EL (cell line): ENCODE measurements around the gene PPT2.

ENCODE experiments used
- DNase-seq: peaks from one replicate; pipeline ENCODE4 v3.0.0-alpha.2; 2016

PPT2 gene, protein sequence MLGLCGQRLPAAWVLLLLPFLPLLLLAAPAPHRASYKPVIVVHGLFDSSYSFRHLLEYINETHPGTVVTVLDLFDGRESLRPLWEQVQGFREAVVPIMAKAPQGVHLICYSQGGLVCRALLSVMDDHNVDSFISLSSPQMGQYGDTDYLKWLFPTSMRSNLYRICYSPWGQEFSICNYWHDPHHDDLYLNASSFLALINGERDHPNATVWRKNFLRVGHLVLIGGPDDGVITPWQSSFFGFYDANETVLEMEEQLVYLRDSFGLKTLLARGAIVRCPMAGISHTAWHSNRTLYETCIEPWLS

DNA sequence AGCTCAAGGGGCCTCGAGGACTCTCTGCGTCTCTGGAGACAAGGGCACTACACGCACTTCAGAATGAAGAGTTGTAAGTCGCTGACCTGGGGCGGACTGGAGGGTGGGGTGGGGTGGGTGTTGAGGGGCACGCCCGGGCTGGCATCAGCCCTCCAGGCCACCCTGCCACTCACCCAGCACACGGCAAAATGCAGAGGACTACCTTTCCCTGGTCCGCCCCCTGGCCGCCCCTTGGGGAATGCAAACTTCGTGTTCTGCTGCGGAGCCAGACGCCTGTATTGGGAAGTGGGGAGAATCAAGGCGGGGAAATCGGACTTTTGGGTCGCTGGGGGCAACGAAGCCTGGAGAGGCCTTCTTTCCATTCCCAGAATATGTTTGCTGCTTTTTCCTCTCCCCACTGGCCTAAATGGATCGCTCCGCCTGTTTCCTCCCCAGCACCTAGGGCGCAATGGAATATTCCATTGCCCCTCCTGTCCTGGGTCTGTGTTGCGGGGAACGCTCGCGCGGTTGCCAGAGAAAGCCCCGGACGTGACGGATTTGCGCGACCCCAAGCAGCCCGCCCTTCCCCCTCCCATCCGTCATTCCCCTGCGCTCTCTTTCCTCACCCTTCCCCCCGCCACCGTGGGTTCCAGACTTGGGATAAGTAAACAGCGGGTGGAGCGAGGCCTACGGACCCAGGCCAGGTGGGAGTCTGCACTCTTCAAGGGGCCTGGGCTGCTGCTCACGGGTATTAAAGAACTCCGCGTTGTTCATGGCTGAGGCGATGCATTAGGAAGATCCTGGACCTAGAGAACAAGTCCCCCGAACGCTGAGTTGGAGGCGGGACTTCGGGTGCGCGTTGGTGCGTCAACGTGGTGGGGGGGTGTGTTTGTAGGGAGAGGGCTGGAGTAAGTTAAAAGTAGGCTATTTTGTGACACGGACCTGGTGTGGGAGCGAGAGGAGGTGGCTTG, at the start of gene PPT2:
Gene PPT2, plus strand, starts transcription at position 578 of the 950 bp plus-strand sequence. CDS start 454 bp downstream, outside the sequence.
- DNase-seq: peak; percentile 91

DNA sequence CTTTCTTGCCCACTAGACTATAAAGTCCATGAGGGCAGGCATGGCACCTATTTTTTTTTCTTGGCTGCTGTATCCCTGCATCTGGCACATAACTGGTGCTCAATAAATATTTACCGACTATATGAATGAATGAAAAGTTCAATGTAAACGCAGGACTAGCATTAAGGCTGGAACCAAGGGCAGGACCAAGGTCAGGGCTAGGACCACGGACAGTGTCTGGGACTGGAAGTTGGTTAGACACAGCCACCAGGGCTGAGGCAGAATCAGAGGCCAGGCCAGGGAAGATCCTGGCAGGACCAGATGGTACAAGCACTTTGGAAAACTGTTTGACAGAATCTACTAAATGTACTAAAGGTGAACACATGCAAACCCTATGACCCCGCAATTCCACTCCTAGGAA, 48.5 kb upstream of the PPT2 start:
- DNase-seq: no peak

DNA sequence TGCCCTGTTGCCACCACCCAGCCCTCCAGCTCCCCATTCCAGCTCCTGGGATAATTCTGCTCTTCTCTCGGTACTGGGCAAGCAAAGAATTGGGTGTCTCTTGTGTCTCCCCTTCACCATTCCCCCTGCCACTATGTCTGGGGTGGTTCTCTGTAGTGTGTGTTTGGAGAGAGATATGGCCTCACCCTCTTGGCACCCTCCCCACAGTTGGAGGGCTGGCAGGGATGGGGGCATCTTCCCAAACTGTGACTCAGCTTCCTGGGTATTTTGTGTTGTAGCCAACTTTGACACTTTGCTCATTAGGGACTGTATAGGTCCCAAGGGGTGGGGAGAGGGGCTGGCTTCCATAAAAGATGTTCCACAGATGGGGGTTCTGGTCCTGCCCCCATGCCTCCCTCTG, 46.5 kb upstream of the PPT2 start:
- peak; percentile 71 for DNase-seq

DNA sequence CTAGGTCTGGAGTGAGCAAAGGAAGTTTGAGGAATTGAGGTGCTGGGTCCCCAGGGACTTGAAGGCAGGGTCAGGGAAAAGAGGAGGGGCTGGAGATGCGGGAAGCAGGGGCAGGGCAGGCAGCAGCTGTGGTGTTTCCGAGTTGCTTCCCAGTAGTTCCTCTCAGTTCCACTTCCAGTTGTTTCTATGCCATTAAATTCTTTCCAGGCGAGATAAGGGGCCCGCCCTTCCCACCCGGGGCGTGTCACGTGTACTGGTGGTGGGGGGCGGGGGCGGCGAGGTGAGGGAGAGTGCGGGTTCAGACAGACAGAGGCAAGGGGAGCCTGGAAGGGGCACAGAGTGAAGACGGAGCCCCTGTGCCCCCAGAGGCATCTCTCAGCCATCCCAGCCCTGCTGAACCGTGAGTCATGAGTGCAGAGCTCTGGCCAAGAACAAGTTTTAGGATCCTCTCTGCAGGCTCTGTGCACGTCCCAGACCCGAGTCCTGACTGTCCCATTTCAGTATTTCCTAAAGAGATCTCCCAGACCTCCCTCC, 45.8 kb upstream of the PPT2 start:
- peak; percentile 72 for DNase-seq

DNA sequence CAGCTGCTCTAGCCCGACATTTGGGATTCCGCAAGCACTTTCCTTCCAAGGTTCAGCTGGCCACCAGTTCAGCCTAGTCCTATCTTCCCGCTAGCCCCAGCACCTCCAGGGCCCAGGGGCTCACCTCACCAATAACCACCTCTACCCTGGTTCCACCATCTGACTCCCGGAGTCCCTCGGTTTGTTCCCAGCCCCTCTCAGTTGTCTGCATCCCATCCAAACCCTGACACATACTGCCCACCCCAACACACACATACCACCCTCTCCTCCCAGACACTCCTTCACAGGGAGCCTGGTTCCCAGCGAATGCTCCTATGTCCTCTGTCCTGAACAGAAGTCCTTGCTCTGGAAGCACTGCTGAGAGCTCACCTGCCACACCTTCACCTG, 45.2 kb upstream of the PPT2 start:
- DNase-seq: no peak

DNA sequence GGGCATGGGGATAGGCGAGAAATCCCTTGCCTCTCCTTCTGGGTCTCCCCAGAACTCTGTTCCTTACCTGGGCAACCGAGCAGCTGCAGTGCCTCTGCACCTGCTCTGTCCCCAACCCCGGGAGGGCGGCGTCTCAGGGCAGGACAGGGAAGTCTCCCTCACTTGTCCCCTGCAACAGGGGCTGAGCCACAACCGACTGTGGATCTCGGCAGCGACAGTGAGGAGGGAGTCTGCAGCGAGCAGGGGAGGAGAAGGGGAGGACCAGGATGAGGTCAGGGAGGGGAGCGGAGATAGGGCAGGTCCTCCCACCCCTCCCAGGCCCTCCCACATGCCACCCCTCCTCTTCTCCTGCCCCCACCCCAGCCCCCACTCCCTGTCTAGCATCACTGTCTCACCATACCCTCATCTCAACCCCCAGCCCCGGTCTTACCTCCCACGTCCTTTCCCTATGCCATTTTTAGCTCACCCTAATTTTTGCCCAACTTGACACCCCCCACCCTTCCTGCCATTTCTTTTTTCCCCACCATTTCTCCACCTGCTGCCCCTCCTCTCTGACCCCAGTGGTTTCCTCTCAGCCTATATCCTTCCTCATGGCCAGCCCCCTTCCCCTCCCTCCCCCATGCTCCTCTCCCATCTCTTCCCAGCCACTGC, 44.7 kb upstream of the PPT2 start, which contains the start of gene TNXB:
Gene TNXB, minus strand, starts transcription at position 225 of the 651 bp plus-strand sequence. CDS start 11,140 bp downstream, outside the sequence.
- no peak for DNase-seq

DNA sequence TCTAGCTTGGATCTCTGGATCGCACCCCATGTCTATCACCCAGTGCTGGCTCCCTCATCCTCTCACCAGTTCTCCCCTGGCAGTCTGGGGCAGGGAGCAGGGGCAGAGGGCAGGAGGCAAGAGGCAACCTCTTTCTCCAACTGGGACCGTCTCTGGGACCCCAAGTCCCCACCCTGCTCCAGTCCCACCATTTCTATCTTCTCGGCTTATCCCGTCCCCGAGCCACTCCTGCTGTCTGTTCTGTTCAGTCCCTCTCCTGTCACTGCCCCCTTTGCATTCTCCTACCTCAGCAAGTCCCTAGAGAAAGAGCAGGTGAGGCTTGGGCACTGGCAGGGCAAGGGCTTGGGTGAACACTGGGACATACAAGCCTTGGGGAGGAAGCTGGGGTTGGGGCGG, 44.2 kb upstream of the PPT2 start:
- DNase-seq: no peak

DNA sequence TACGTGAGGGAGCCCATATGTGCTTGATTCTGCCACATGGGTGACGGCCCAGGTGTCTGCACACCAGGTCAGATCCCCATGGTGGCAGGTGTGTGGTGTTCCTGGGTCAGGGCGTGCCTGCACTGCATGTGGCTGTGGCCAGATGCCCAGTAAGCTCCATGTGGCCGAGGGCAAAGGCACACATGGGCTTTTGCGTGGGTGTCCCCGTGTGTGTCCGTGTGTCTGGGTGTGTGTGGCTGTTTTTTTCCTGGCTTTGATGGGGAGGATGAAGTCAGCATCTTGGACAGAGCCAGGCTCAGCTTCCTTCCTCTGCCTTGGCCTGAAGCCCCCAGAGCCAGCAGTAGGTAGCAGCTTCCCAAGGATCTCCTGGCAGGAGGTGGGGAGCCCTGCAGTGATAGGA, 43.3 kb upstream of the PPT2 start:
- DNase-seq: no peak

DNA sequence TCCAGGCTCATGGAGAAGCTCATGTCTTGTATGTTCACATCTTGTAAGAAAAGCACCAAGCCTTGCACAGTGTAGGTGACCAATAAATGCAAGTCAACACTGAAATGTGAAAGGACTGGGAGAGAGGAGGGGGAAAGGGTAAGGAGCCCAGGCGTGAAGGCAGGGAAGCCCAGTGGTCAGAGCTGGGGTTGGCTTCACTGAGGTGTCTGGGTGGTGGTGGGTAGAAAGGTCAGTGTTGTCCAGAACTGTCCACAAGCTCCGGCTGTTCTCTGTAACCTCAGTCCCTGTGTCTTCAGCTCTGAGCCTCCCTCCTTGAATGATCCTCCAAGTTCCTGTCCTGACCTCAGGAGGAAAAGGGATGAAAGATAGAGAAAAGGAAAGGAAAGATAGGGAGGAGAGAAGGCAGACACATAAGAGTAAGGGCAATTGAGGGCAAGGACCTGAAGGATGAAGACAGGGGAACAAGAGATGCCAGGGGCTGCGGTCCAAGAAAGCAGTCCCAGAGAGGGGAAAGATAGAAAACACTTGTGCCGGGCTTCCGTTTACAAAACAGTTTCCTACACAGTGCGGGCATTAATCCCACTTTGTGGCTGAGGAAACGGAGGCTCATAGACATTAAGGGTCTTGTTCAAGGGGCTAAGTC, 42.4 kb upstream of the PPT2 start:
- DNase-seq: no peak

DNA sequence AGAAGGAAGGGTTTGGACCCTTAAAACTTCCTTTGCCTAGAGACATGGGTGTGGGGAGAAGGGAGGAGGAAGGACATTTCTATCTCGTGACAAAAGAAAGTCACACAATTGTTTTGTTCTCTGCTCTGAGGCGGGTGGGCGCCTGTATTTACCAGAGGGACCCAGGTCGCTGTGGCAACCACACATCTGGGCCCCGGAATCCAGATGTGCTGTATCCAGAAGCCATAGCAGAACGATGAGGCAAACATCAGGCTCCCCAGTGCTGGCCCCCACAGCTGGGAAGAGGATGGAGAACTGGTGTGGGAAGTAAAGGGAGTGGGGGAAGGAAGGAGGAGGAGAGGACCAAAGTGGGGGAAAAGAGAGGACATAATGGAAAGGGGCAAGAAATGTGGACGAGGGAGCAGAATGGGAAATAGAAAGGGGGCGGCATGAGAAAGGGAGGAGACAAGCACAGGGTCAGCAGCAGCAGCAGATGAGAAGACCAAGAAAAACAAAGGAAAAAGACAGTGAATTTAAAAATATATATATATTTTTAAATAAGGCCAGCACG, 41.4 kb upstream of the PPT2 start:
- no peak for DNase-seq

DNA sequence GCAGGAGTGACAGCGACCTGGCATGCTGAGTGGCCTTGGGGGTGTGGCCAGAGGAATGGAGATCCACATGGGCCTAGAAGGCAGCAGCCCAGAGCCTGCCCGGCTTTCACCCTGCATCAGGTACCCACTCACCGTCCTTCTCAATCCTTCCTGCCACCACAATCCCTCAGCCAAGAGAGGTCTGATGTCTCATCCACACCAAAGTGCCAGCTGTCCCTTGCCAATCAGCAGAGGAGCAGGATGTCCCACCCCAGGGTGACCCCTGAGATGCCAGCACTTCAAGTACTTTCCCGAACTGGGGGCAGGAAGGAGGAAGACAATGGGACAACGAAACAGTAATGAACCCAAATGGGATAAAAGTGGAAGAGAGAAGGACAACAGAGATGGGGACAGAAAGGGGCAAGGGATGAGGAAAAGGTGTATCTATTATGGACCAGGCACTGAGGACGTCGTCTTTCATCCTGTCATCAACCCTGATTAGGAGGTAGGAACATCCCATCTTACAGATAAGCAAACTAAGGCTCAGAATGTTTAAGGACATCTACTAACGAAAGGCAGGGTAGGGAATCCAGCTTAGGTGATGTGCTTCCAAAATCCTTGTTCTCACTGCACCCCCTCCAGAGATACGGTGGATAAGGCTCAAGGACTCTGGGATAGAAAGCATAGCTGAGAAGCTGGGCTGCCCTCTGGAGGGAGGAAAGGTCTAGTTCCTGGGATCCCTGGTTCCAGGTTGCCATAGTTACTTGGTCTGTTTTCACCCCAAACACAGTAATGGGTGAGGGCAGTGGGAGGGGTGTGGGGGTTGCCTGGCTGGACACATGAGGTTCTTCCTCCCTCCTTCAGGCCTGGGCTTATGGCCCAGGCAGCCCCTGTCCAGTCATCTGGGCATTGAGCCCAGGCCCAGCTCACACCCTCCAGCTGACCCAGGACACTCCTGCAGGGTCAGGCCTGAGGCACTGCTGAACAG, 40.3 kb upstream of the PPT2 start:
- DNase-seq: peak; percentile 99

DNA sequence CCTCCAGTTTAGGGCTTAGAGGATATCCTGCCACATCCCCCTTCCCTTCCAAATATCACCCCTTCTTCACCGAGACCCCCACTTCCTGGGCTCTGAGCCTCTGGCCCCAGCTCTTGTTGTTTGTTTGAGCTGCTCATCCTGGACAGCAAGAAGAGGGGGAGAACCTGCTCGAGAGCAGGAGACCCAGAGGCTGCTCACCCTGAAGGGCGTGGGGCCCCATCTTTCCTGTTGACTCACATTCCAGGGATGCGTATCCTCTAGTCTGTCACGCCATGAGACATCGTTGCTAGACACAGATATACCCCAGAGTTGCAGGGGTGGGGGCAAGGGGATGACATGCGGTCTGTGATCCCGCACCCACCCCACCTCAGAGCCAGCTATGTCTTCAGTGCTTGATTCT, 39.1 kb upstream of the PPT2 start:
- peak; percentile 92 for DNase-seq

DNA sequence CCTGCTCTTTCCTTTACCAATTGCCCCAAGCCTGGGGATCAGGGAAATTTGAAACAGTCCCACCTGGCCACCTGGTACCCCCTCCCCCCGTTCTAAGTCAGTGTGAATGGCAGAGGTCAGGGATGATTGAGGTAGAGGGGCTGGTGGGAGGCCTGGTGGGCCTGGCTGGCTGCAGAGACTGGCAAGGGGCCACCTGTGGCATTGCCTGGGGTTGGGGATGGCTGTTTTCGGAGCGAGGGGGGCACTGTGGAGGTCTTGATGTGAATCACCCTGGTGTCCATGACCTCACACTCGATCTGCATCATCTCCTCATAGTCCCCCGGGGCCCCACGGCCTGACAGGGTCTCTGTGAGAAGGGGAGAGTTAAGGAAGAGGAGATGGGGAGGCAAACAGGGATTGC, 38.3 kb upstream of the PPT2 start:
- no peak for DNase-seq

DNA sequence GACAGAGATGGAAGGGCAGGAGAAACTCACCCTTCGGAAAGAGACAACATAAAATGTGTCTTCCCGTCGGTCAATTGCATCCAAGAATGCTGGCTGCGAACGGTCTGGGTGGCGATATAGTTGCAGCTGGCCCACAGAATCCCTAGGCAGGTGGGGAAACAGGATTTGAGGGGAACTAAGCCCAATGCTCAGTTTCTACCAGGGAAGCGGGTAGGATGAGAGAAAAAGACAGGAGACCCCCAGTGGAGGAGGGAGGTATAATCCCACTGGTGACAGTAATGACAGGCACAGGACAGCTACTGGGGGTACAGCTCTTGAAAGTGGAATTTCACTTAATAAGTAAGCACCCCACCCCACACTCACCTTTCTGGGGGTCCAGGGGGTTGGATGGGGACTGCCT, 37.3 kb upstream of the PPT2 start:
- DNase-seq: peak; percentile 38

DNA sequence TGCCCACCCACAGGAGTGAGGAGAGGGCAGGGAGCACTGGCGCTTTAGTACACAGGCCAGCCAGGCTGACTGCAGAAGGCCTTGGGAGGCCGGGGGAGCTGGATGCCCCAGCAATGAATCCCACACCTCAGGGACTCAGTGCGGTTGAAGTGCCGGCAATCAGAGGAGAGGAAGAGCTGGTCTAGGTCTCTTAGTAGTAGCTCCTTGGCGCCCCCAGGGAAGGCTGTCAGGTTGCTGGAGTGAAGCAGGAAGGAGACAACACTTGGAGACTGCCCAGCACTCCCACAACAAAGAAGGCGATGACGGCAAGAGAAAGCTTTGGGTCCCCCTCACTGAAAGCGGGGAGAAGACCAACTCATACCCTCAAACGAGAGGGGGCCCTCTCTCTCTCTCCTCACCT, 36.5 kb upstream of the PPT2 start:
- DNase-seq: no peak

DNA sequence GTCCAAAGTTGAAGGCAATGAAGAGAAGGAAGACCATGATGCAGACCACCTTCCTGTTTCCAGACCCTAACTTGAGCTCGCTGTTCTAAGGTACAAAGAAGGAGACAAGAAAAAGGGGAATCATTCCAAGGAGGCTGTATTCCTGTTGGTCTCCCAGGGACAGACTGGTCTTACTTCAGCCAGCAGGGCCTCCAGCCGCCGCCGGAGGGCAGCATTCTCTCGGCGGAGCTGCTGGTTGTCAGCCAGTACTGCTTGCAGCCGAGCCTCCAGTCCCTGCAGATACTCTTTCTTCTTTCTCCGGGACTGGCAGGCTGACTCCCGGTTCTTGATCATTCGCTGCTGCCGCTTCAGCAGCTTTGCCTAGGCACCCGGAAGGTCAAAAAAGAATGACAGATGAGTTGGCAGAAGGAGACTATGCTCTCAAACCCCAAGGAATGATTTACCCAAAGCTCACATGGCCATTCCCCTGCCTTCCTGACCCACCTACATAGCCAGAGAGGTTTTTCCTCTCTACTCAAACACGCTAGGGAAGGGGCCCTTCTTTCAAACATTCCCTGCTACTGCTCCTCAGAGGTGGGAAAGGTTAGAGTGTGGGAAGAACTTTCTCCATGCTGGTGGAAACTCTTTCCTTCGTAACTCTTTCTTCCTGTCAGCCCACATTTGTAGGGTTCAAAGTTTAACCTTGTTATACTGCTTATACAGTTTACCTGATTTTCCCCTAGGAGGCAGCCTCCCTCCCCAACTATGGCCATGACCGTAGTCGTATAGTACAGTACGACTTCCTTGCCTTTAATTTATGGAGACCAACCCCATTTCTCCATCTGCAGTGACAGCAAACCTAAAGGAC, 34.9 kb upstream of the PPT2 start:
- DNase-seq: peak; percentile 83

DNA sequence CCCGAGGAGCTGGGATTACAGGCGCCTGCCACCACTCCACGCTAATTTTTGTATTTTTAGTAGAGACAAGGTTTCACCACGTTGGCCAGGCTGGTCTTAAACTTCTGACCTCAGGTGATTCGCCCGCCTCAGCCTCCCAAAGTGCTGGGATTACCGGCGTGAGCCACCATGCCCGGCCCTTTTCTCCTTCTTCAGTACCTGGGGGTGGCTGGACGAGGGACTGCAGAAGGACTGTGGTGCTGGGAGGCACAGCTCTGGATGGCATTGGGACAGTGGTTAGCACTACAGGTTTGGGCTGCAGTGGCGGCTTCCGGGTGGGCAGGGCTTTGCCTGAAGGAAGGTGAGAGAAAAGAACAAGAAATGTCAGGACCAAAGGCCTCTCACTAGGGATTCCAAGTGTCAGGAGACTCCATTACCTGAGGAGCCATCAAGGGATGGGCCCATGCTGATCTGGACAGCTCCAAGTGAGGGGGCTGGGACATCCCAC, 33.3 kb upstream of the PPT2 start:
- DNase-seq: no peak

DNA sequence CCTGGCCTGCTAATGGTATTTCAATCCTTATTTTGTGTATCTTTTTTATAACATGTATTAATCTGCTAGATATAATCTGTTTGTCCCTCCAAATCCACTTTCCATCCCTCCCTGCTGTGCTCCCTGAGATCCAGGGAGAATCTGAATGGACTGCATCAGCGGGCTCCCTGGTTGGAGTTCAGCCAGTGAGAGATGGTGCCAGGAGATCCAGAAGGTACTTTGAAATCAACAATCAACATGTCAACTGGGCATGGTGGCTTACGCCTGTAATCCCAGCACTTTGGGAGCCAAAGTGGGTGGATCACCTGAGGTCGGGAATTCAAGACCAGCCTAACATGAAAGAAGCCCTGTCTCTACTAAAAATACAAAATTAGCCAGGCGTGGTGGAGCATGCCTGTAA, 30.3 kb upstream of the PPT2 start:
- DNase-seq: no peak

DNA sequence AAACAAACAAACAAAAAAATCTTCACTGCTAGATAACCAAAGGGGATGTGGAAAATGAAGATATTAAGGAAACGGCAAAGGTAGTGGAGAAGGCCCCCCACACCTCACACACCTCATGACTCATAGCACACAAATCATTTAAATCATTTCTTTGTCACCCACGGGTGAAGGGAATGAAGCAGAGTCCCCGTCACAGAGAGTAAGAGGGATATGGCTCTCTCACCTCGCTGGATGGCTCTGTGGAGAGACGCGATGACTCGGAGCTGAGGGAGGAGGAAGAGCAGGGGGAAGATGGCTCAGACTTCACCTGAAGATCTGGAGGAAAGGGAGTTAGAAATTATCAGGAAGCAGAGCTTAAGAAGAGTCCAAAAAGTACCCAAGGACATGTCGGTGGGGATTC, 27.1 kb upstream of the PPT2 start:
- DNase-seq: no peak

DNA sequence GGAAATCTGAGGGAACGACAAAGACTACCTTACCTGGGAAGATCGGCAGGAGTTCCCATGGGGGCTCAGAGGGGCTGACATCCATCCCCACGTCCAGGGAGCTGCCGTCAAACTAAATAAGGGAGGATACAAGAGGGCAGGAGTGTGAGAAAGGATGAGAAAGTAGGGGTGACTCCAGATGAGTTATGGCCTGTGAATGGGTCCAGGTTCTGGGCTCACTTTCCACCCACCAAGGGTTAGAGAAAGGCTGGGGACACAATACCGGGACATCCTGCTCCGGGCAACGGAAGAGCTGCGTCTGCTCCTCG, 26.6 kb upstream of the PPT2 start:
- no peak for DNase-seq
